Type B pancreatic cell (in vitro differentiated cells): ENCODE data around the gene NET1. TPM values are rescaled to one million over a fixed set of nuclear protein-coding genes. Genes with fewer than 3 reads are reported as not detected.

Source experiments
- DNase-seq: peaks from one replicate; pipeline ENCODE4 v3.0.0; 2021; ENCODE audit warnings: mixed read lengths; ENCODE audit not compliant: unreplicated experiment; ENCODE audit errors: extremely low spot score
- H3K27ac Mint-ChIP-seq: 2 replicates; pipeline ENCODE4 v1.8.0; 2021; ENCODE audit warnings: mild to moderate bottlenecking, mixed read lengths
- H3K27me3 Mint-ChIP-seq: 2 replicates; pipeline ENCODE4 v1.8.0; 2021; ENCODE audit warnings: mixed read lengths
- H3K36me3 Mint-ChIP-seq: 2 replicates; pipeline ENCODE4 v1.8.0; 2021; ENCODE audit warnings: mixed read lengths
- H3K4me1 Mint-ChIP-seq: one replicate; pipeline ENCODE4 v1.8.0; 2021; ENCODE audit warnings: mixed read lengths; ENCODE audit not compliant: unreplicated experiment
- H3K4me3 Mint-ChIP-seq: 2 replicates; pipeline ENCODE4 v1.8.0; 2021; ENCODE audit warnings: mild to moderate bottlenecking, mixed read lengths
- H3K9me3 Mint-ChIP-seq: 2 replicates; pipeline ENCODE4 v1.8.0; 2021; ENCODE audit warnings: mixed read lengths
- CTCF ChIP-seq: fragments of 200-600 bp; sonication (generic); conservative IDR thresholded peaks from 2 replicates; pipeline ENCODE4 v1.5.0; 2021; ENCODE audit warnings: antibody characterized with exemption, mild to moderate bottlenecking
- total RNA-seq: library from RNA; stranded (reverse); gene quantifications from 2 replicates; pipeline ENCODE4 v1.2.1, GENCODE V29; 2021; ENCODE audit warnings: low replicate concordance

The NET1 gene
- total RNA-seq, 1 donor from 2014 or later, result 105 TPM

GRCh38 chr10:5447056-5447455, 34.7 kb downstream of the NET1 start:
- TF ChIP-seq CTCF, result no peak
- no peaks in the 10 kb centered on the region for H3K27me3 Mint-ChIP-seq
- H3K36me3 Mint-ChIP-seq, result peaks cover 8% of the 10 kb centered on the region
- no peak for DNase-seq
- no peaks in the 10 kb centered on the region for H3K9me3 Mint-ChIP-seq
- H3K4me3 Mint-ChIP-seq, result peak overlapping the region; percentile 97
- peaks cover 46% of the 10 kb centered on the region for H3K4me1 Mint-ChIP-seq
- peak overlapping the region; percentile 88 for H3K27ac Mint-ChIP-seq

- H3K4me3 Mint-ChIP-seq, result peak overlapping the region; percentile 97
- H3K27ac Mint-ChIP-seq, result peak overlapping the region; percentile 88
- no peak for DNase-seq
- H3K4me1 Mint-ChIP-seq, result peaks cover 43% of the 10 kb centered on the region
- no peaks in the 10 kb centered on the region for H3K27me3 Mint-ChIP-seq
- H3K36me3 Mint-ChIP-seq, result peaks cover 13% of the 10 kb centered on the region
- no peak for TF ChIP-seq CTCF
- no peaks in the 10 kb centered on the region for H3K9me3 Mint-ChIP-seq
Observed at GRCh38 chr10:5447611-5448071, 35.3 kb downstream of the NET1 start.

GRCh38 chr10:5448333-5449001, 36.1 kb downstream of the NET1 start:
- H3K36me3 Mint-ChIP-seq, result peaks cover 17% of the 10 kb centered on the region
- H3K4me3 Mint-ChIP-seq, result peak overlapping the region; percentile 97
- peaks cover 43% of the 10 kb centered on the region for H3K4me1 Mint-ChIP-seq
- no peak for DNase-seq
- TF ChIP-seq CTCF, result no peak
- H3K9me3 Mint-ChIP-seq, result no peaks in the 10 kb centered on the region
- H3K27me3 Mint-ChIP-seq, result no peaks in the 10 kb centered on the region
- peak overlapping the region; percentile 60 for H3K27ac Mint-ChIP-seq

GRCh38 chr10:5449227-5449626, 36.9 kb downstream of the NET1 start:
- H3K27ac Mint-ChIP-seq, result no peak overlapping the region

GRCh38 chr10:5449823-5450222, 37.5 kb downstream of the NET1 start:
- H3K27ac Mint-ChIP-seq, result peak overlapping the region; percentile 77
- H3K9me3 Mint-ChIP-seq, result no peaks in the 10 kb centered on the region

More at GRCh38 chr10:5449227-5449626, 36.9 kb downstream of the NET1 start:
- no peaks in the 10 kb centered on the region for H3K27me3 Mint-ChIP-seq
- H3K4me3 Mint-ChIP-seq, result peak overlapping the region; percentile 97
- peaks cover 43% of the 10 kb centered on the region for H3K4me1 Mint-ChIP-seq
- peaks cover 24% of the 10 kb centered on the region for H3K36me3 Mint-ChIP-seq
- no peaks in the 10 kb centered on the region for H3K9me3 Mint-ChIP-seq
- no peak for TF ChIP-seq CTCF
- no peak for DNase-seq

More at GRCh38 chr10:5449823-5450222, 37.5 kb downstream of the NET1 start:
- no peak for DNase-seq
- TF ChIP-seq CTCF, result peak; percentile 45
- peaks cover 38% of the 10 kb centered on the region for H3K4me1 Mint-ChIP-seq
- peak overlapping the region; percentile 87 for H3K4me3 Mint-ChIP-seq
- peaks cover 30% of the 10 kb centered on the region for H3K36me3 Mint-ChIP-seq
- no peaks in the 10 kb centered on the region for H3K27me3 Mint-ChIP-seq
